GM12891 (cell line): ENCODE measurements around the gene HDAC2.

Source experiments
- PAX5 ChIP-seq: IDR thresholded peaks from 2 replicates; pipeline ENCODE4 v1.6.1; 2011; ENCODE audit warnings: low read length, moderate library complexity, mild to moderate bottlenecking; ENCODE audit not compliant: insufficient read depth, severe bottlenecking
- POLR2A ChIP-seq: IDR thresholded peaks from 2 replicates; pipeline ENCODE4 v1.6.1; 2011; ENCODE audit warnings: low read depth, low read length, control low read depth
- POLR2AphosphoS5 ChIP-seq: IDR thresholded peaks from 2 replicates; pipeline ENCODE4 v1.6.1; 2011; ENCODE audit warnings: low read depth, low read length, control low read depth

DNA sequence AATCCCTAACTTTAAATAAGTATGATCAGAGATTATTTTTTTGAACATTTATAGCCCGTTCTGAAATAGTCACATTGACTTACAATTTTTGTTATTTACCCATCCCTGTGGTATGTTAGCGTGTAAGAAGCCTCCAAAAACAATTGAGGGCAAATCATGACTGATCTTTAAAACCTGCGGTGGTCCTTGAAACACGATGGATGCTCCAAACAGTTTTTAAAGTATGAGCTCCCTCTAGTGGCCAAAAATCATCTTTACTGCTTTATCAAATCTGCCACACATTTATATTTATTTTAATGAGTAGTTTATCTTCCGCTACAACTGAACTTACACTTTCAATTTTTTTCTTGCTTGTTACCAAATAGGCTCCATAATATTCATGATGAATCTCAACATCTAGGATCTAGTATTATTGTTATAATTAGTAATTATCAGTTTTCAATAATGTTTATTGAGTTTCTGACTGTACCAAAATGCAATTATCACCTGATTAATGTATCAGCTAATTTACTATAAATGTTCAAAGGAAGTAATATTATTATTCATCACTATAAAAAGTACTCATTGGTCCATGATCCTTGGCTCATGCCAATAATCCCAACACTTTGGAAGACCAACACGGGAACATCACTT is 61.6 kb downstream of the HDAC2 start:
- TF ChIP-seq POLR2AphosphoS5 (no peak), POLR2A (no peak), PAX5 (no peak)
